Activated T-cell treated with anti-CD3 and anti-CD28 coated beads, Interleukin-2, amount 50 U/mL, for 24 hours (primary cell): ENCODE results near the gene RNLS.

ENCODE experiments used
- DNase-seq: peaks from one replicate; pipeline ENCODE4 v3.0.0-alpha.2; 2020
- H3K27ac Mint-ChIP-seq: 2 replicates; pipeline ENCODE4 v1.8.0; 2020; ENCODE audit warnings: mild to moderate bottlenecking, mixed read lengths
- H3K27me3 Mint-ChIP-seq: 2 replicates; pipeline ENCODE4 v1.8.0; 2020; ENCODE audit warnings: mixed read lengths
- H3K36me3 Mint-ChIP-seq: 2 replicates; pipeline ENCODE4 v1.8.0; 2020; ENCODE audit warnings: low read depth, mixed read lengths
- H3K4me1 Mint-ChIP-seq: 2 replicates; pipeline ENCODE4 v1.8.0; 2020; ENCODE audit warnings: low read depth, mixed read lengths
- H3K4me3 Mint-ChIP-seq: 2 replicates; pipeline ENCODE4 v1.8.0; 2020; ENCODE audit warnings: mild to moderate bottlenecking, moderate library complexity, mixed read lengths
- H3K9me3 Mint-ChIP-seq: 2 replicates; pipeline ENCODE4 v1.8.0; 2020; ENCODE audit warnings: mixed read lengths

RNLS gene

GRCh38 chr10:88342733-88343310 is 240.3 kb downstream of the RNLS start:
- no peak overlapping the region for H3K27ac Mint-ChIP-seq
- no peaks in the 10 kb centered on the region for H3K9me3 Mint-ChIP-seq
- no peak for DNase-seq
- H3K4me3 Mint-ChIP-seq, result no peak overlapping the region
- H3K4me1 Mint-ChIP-seq, result peaks cover 8% of the 10 kb centered on the region
- no peaks in the 10 kb centered on the region for H3K36me3 Mint-ChIP-seq
- no peaks in the 10 kb centered on the region for H3K27me3 Mint-ChIP-seq

GRCh38 chr10:88337134-88337533 is 246.0 kb downstream of the RNLS start:
- no peaks in the 10 kb centered on the region for H3K27me3 Mint-ChIP-seq
- no peak overlapping the region for H3K4me3 Mint-ChIP-seq
- H3K36me3 Mint-ChIP-seq, result no peaks in the 10 kb centered on the region
- no peak for DNase-seq
- H3K27ac Mint-ChIP-seq, result no peak overlapping the region
- no peaks in the 10 kb centered on the region for H3K9me3 Mint-ChIP-seq
- peaks cover 9% of the 10 kb centered on the region for H3K4me1 Mint-ChIP-seq

GRCh38 chr10:88336334-88336733 is 246.8 kb downstream of the RNLS start:
- Mint-ChIP-seq H3K36me3 (no peaks in the 10 kb centered on the region), H3K27me3 (no peaks in the 10 kb centered on the region), H3K4me3 (no peak overlapping the region), H3K27ac (no peak overlapping the region), H3K9me3 (no peaks in the 10 kb centered on the region), H3K4me1 (peaks cover 11% of the 10 kb centered on the region)
- no peak for DNase-seq

- DNase-seq, result no peak
- H3K27me3 Mint-ChIP-seq, result no peaks in the 10 kb centered on the region
- H3K27ac Mint-ChIP-seq, result no peak overlapping the region
- peaks cover 11% of the 10 kb centered on the region for H3K4me1 Mint-ChIP-seq
- no peaks in the 10 kb centered on the region for H3K9me3 Mint-ChIP-seq
- no peaks in the 10 kb centered on the region for H3K36me3 Mint-ChIP-seq
- H3K4me3 Mint-ChIP-seq, result no peak overlapping the region
Measured at GRCh38 chr10:88333248-88333630, 249.9 kb downstream of the RNLS start.

GRCh38 chr10:88332503-88333247 is 250.4 kb downstream of the RNLS start:
- no peak overlapping the region for H3K27ac Mint-ChIP-seq
- H3K36me3 Mint-ChIP-seq, result no peaks in the 10 kb centered on the region
- DNase-seq, result no peak
- no peaks in the 10 kb centered on the region for H3K9me3 Mint-ChIP-seq
- H3K27me3 Mint-ChIP-seq, result no peaks in the 10 kb centered on the region
- no peak overlapping the region for H3K4me3 Mint-ChIP-seq
- H3K4me1 Mint-ChIP-seq, result peaks cover 11% of the 10 kb centered on the region

GRCh38 chr10:88330174-88330573 is 252.9 kb downstream of the RNLS start:
- Mint-ChIP-seq H3K4me3 (no peak overlapping the region), H3K4me1 (peaks cover 11% of the 10 kb centered on the region), H3K9me3 (no peaks in the 10 kb centered on the region), H3K27me3 (no peaks in the 10 kb centered on the region), H3K36me3 (no peaks in the 10 kb centered on the region), H3K27ac (no peak overlapping the region)
- no peak for DNase-seq

GRCh38 chr10:88322324-88323063 is 260.6 kb downstream of the RNLS start:
- Mint-ChIP-seq H3K4me1 (no peaks in the 10 kb centered on the region), H3K27ac (no peak overlapping the region), H3K9me3 (peaks cover 35% of the 10 kb centered on the region), H3K4me3 (no peak overlapping the region), H3K36me3 (peaks cover 13% of the 10 kb centered on the region), H3K27me3 (no peaks in the 10 kb centered on the region)
- no peak for DNase-seq

- Mint-ChIP-seq H3K9me3 (peaks cover 35% of the 10 kb centered on the region), H3K36me3 (peaks cover 13% of the 10 kb centered on the region), H3K27ac (no peak overlapping the region), H3K4me3 (no peak overlapping the region), H3K27me3 (no peaks in the 10 kb centered on the region), H3K4me1 (peaks cover 6% of the 10 kb centered on the region)
- no peak for DNase-seq
Measured at GRCh38 chr10:88319960-88320517, 263.1 kb downstream of the RNLS start.

- H3K27me3 Mint-ChIP-seq, result no peaks in the 10 kb centered on the region
Measured at GRCh38 chr10:88318803-88319202, 264.3 kb downstream of the RNLS start.

GRCh38 chr10:88317099-88317498 is 266.0 kb downstream of the RNLS start:
- H3K27me3 Mint-ChIP-seq, result no peaks in the 10 kb centered on the region
- H3K27ac Mint-ChIP-seq, result no peak overlapping the region
- peaks cover 32% of the 10 kb centered on the region for H3K9me3 Mint-ChIP-seq
- peaks cover 13% of the 10 kb centered on the region for H3K36me3 Mint-ChIP-seq
- H3K4me1 Mint-ChIP-seq, result peaks cover 11% of the 10 kb centered on the region
- no peak overlapping the region for H3K4me3 Mint-ChIP-seq
- no peak for DNase-seq

More at GRCh38 chr10:88318803-88319202, 264.3 kb downstream of the RNLS start:
- peaks cover 35% of the 10 kb centered on the region for H3K9me3 Mint-ChIP-seq
- H3K36me3 Mint-ChIP-seq, result peaks cover 13% of the 10 kb centered on the region
- no peak overlapping the region for H3K27ac Mint-ChIP-seq
- H3K4me1 Mint-ChIP-seq, result peaks cover 7% of the 10 kb centered on the region
- no peak overlapping the region for H3K4me3 Mint-ChIP-seq
- DNase-seq, result no peak

- Mint-ChIP-seq H3K27ac (no peak overlapping the region), H3K36me3 (peaks cover 11% of the 10 kb centered on the region)
Measured at GRCh38 chr10:88316292-88316861, 266.7 kb downstream of the RNLS start.

GRCh38 chr10:88315755-88316154 is 267.4 kb downstream of the RNLS start:
- DNase-seq, result no peak
- H3K36me3 Mint-ChIP-seq, result peaks cover 11% of the 10 kb centered on the region
- H3K27me3 Mint-ChIP-seq, result no peaks in the 10 kb centered on the region
- H3K4me3 Mint-ChIP-seq, result no peak overlapping the region
- peaks cover 11% of the 10 kb centered on the region for H3K4me1 Mint-ChIP-seq
- H3K27ac Mint-ChIP-seq, result no peak overlapping the region
- H3K9me3 Mint-ChIP-seq, result peaks cover 22% of the 10 kb centered on the region

More at GRCh38 chr10:88316292-88316861, 266.7 kb downstream of the RNLS start:
- Mint-ChIP-seq H3K4me3 (no peak overlapping the region), H3K27me3 (no peaks in the 10 kb centered on the region), H3K4me1 (peaks cover 11% of the 10 kb centered on the region), H3K9me3 (peaks cover 28% of the 10 kb centered on the region)
- DNase-seq, result no peak

GRCh38 chr10:88314362-88314761 is 268.8 kb downstream of the RNLS start:
- Mint-ChIP-seq H3K4me3 (no peak overlapping the region), H3K36me3 (peaks cover 5% of the 10 kb centered on the region), H3K9me3 (peaks cover 10% of the 10 kb centered on the region), H3K27me3 (no peaks in the 10 kb centered on the region), H3K27ac (no peak overlapping the region), H3K4me1 (peaks cover 11% of the 10 kb centered on the region)
- no peak for DNase-seq

- H3K36me3 Mint-ChIP-seq, result peaks cover under 1% of the 10 kb centered on the region
- no peaks in the 10 kb centered on the region for H3K27me3 Mint-ChIP-seq
- no peak overlapping the region for H3K27ac Mint-ChIP-seq
- peaks cover 11% of the 10 kb centered on the region for H3K4me1 Mint-ChIP-seq
- DNase-seq, result no peak
- peaks cover 7% of the 10 kb centered on the region for H3K9me3 Mint-ChIP-seq
- H3K4me3 Mint-ChIP-seq, result no peak overlapping the region
Measured at GRCh38 chr10:88313878-88314277, 269.2 kb downstream of the RNLS start.
